Esophagus (tissue), 2 donors: ENCODE measurements around the gene ERN1. TPM values are rescaled to one million over a fixed set of nuclear protein-coding genes. Genes with fewer than 3 reads are reported as not detected.

Experiments used
- H3K27ac ChIP-seq, 2 donors: one replicate each; pipeline ENCODE4 v1.5.1; 2013; ENCODE audit warnings: low read depth in 2 of 2, mild to moderate bottlenecking in 2 of 2, inconsistent platforms in 1 of 2, low read length in 1 of 2, moderate library complexity in 1 of 2
- H3K27me3 ChIP-seq, 2 donors: one replicate each; pipeline ENCODE4 v1.6.1; 2013; ENCODE audit warnings: low read length in 2 of 2, control low read depth in 1 of 2, mild to moderate bottlenecking in 1 of 2; ENCODE audit not compliant: insufficient read depth in 2 of 2, control insufficient read depth in 1 of 2
- H3K36me3 ChIP-seq, 2 donors: one replicate each; pipeline ENCODE4 v1.6.1; 2013; ENCODE audit warnings: low read length in 1 of 2; ENCODE audit not compliant: control insufficient read depth in 2 of 2, insufficient read depth in 2 of 2
- H3K4me1 ChIP-seq, 2 donors: one replicate each; pipeline ENCODE4 v1.6.1; 2013; ENCODE audit warnings: low read length in 1 of 2; ENCODE audit not compliant: control insufficient read depth in 2 of 2, insufficient read depth in 2 of 2
- H3K4me3 ChIP-seq, 2 donors: one replicate each; pipeline ENCODE4 v1.5.1; 2013; ENCODE audit warnings: low read length in 2 of 2, mild to moderate bottlenecking in 2 of 2, low read depth in 1 of 2, moderate library complexity in 1 of 2
- H3K9me3 ChIP-seq, 2 donors: one replicate each; pipeline ENCODE4 v1.6.1; 2013; ENCODE audit warnings: mild to moderate bottlenecking in 2 of 2, low read depth in 1 of 2, low read length in 1 of 2, moderate library complexity in 1 of 2; ENCODE audit not compliant: control insufficient read depth in 2 of 2, insufficient read depth in 1 of 2
- WGBS, 2 donors: extraction: QIAGEN DNeasy Blood & Tissue Kit; methylation state at CpG; one replicate each; pipeline ENCODE4 v1.1.7; 2013; 5-methylcytosine and 5-hydroxymethylcytosine counted together
- polyA plus RNA-seq, 2 donors: library from polyadenylated mRNA; stranded (reverse); fragments of 200-250 nt; gene quantifications; one replicate each; pipeline ENCODE4 v1.2.3, GENCODE V29; 2013
- donor health status: healthy with polysubstance abuse.
- donor health status: Bipolar disorder and iron deficiency.

Gene ERN1
- polyA plus RNA-seq, 2 donors = 4.5 TPM

DNA sequence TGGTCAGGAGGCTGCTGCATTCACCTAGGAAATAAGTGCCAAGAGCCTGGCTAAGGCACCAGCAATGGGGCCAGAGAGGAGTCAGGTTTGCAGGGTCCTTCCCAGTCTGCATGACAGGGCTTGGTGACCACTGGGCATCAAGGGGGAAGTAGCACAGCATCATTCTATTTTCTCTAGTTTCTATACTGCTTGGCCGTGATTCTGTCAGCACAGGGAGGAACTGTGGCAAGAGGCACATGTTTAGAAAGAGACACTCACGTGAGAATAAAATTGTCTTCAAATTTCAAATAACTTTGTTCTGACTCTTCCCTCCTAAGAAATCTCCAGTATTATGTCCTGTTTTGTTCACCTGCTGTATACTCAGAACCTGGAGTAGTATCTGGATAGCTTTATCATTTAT lies 37.8 kb downstream of the ERN1 start:
- H3K36me3 ChIP-seq = peaks cover 0 to 3% of the 10 kb centered on the region in 2 donors
- H3K4me1 ChIP-seq = peaks cover 0 to 4% of the 10 kb centered on the region in 2 donors
- H3K27ac ChIP-seq = no peak overlapping the region
- H3K27me3 ChIP-seq = no peaks in the 10 kb centered on the region
- no peaks in the 10 kb centered on the region for H3K9me3 ChIP-seq
- no peak overlapping the region for H3K4me3 ChIP-seq
- WGBS, 2 donors = 84 to 90% methylated on average over 2 of the region's 2 CpGs

DNA sequence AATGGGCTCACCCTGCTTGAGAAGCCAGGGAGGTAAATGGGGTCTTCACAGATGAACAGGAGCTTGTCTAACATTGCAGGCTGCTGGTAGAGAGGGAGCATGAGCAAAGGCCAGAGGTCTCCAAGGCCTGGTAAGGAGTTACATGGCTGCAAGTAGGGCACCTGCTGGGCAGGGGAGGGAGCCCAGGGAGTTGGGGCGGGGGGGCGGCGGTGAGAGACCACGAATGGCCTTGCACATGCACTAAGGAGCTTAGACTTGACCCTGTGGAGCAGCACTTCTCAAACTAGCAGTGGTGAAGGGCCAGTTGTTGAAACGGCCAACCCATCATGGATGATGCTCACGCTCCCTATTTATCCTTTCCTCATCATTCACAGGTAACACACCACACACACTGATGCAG lies 38.4 kb downstream of the ERN1 start:
- peaks cover 0 to 5% of the 10 kb centered on the region in 2 donors for H3K4me1 ChIP-seq
- WGBS, 2 donors = 96 to 97% methylated on average over 6 of the region's 6 CpGs
- H3K36me3 ChIP-seq = peaks cover 0 to 3% of the 10 kb centered on the region in 2 donors
- H3K9me3 ChIP-seq = no peaks in the 10 kb centered on the region
- H3K27me3 ChIP-seq = no peaks in the 10 kb centered on the region
- H3K27ac ChIP-seq = peak overlapping the region in 1 of 2 donors; percentile 8
- H3K4me3 ChIP-seq = no peak overlapping the region

DNA sequence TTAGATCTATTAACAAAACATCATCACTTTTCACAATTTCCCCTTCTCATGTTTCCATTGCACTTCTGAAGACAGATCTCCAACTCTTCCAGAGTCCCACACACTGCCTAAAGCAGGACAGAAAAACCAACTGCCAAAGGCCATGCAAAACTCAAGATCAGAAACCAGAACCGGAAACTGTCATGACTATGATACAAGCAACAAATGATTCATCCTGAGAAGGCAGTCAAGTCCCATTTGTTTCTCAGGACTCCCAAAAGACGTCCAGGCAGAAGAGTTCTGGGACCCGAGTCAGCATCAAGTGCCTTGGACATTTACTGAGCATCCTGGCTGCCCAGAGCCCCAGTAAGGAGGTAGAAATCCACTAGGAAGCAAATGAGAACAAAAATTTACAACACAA lies 38.8 kb downstream of the ERN1 start:
- Histone ChIP-seq H3K4me1 (peaks cover 0 to 5% of the 10 kb centered on the region in 2 donors), H3K27me3 (no peaks in the 10 kb centered on the region), H3K9me3 (no peaks in the 10 kb centered on the region), H3K36me3 (peaks cover 0 to 3% of the 10 kb centered on the region in 2 donors), H3K27ac (no peak overlapping the region), H3K4me3 (no peak overlapping the region)
- WGBS, 2 donors = 78 to 84% methylated on average over 3 of the region's 3 CpGs

DNA sequence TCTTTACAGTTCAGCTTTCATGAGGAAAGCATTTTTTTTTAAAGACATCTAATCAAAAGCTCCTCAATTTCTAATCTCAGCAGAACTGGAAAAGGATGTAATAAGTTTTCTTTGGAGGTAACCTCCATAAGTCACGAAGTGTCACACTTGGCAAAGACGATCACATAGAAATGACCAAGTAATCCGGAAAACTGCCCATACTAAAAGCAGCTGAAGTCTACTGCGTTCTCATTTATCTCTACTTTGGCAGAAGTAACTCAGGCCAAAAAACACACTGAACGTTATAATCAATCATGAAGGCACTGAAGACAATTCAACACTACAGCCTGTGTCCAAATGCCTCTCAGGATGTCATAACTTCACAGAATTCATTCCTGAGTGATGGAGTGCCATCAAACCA lies 39.8 kb downstream of the ERN1 start:
- Histone ChIP-seq H3K9me3 (no peaks in the 10 kb centered on the region), H3K4me1 (peaks cover 0 to 6% of the 10 kb centered on the region in 2 donors), H3K4me3 (no peak overlapping the region), H3K36me3 (peaks cover 0 to 3% of the 10 kb centered on the region in 2 donors), H3K27me3 (no peaks in the 10 kb centered on the region), H3K27ac (no peak overlapping the region)
- 62 to 78% methylated on average over 5 of the region's 5 CpGs for WGBS, 2 donors

DNA sequence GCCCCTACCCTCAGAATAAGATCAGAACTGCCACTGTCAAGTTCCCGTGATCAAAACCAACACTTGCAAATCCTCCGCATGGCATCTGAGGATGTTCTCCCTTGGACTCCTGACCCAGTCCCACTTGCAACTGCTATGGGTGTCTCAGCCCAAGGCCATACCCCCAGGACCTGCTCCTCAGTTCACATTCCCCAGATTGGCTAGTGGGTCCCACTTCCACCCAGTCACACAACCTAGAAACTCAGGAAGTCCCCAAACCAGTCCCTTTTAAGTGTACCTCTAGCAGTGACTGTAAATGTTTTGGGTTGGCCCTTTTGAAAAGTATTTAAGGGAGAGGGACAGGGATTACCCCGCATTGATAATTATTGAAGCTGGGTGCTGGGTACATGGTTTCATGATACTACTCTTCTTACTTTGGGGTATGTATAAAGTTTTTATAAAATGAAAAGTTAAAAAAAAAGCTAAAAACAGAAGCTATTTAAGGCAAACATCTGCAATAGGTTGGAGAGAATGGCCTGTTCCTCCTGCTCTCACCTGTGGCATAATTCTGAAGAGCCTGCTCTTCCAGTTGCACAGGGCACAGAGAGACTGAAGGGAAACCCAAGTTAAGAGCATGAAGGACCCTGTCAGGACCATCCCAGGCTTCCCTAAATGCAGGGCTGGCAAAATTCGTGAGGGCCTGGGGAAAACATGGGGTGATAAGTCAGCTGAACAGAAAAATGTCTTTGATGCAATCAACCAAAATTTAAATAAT lies 42.5 kb downstream of the ERN1 start:
- Histone ChIP-seq H3K36me3 (peaks cover 0 to 3% of the 10 kb centered on the region in 2 donors), H3K4me3 (no peak overlapping the region), H3K4me1 (peaks cover 2 to 11% of the 10 kb centered on the region in 2 donors), H3K27me3 (no peaks in the 10 kb centered on the region), H3K27ac (peak overlapping the region; percentile 59 to 86), H3K9me3 (no peaks in the 10 kb centered on the region)
- 89 to 91% methylated on average over 4 of the region's 4 CpGs for WGBS, 2 donors

DNA sequence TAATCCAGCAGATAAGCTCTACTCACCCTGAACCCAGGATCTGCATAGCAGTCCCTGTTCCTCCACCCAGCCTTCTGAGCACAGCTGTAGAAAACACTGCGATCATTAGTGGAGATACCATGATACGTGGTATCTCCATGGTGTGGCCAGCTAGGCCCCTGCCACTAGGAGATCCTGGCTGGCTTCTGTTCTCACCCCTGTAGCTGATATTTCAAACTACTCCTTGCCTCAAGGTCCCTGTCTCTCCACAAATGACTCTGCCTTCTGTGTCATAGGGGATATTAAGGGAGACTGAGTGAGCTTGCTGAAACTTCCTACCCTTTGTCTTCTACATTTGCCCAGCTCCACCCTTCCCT lies 44.3 kb downstream of the ERN1 start:
- Histone ChIP-seq H3K36me3 (no peaks in the 10 kb centered on the region), H3K27me3 (no peaks in the 10 kb centered on the region), H3K4me1 (peaks cover 2 to 13% of the 10 kb centered on the region in 2 donors), H3K27ac (peak overlapping the region in 1 of 2 donors; percentile 74), H3K9me3 (no peaks in the 10 kb centered on the region), H3K4me3 (no peak overlapping the region)
- WGBS, 2 donors = 75 to 92% methylated on average over 2 of the region's 2 CpGs

DNA sequence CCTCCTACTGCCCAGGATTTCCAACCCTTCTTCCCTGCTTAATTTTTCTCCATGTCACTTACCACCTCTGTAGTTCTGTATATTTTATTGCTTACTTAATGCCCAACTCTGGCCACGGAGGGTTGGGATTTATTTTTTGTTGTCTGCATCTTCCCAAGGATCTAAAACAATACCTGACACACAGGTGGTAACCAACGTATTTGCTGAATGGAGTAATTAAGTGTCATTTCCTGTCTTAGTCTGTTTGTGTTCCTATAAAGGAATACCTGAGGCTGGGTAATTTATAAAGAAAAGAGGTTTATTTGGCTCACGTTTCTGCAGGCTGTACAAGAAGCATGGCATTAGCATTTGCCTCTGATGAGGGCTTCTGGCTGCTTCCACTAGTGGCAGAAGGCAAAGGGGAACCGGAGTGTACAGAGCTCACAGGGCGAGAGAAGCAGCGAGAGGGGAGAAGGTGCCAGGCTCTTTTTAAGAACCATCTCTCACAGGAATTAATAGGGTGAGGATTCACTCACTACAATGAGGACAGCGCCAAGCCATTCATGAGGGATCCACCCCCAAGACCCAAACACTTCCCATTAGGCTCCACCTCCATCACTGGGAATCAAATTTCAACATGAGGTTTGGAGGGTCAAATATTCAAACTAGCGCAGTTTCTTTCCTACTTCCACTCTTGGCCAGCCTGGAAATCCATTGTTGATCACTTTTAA lies 44.8 kb downstream of the ERN1 start:
- Histone ChIP-seq H3K4me1 (peaks cover 2 to 13% of the 10 kb centered on the region in 2 donors), H3K36me3 (no peaks in the 10 kb centered on the region), H3K4me3 (no peak overlapping the region), H3K27me3 (no peaks in the 10 kb centered on the region), H3K9me3 (no peaks in the 10 kb centered on the region), H3K27ac (peak overlapping the region in 1 of 2 donors; percentile 74)
- WGBS, 2 donors = 77 to 84% methylated on average over 8 of the region's 8 CpGs

DNA sequence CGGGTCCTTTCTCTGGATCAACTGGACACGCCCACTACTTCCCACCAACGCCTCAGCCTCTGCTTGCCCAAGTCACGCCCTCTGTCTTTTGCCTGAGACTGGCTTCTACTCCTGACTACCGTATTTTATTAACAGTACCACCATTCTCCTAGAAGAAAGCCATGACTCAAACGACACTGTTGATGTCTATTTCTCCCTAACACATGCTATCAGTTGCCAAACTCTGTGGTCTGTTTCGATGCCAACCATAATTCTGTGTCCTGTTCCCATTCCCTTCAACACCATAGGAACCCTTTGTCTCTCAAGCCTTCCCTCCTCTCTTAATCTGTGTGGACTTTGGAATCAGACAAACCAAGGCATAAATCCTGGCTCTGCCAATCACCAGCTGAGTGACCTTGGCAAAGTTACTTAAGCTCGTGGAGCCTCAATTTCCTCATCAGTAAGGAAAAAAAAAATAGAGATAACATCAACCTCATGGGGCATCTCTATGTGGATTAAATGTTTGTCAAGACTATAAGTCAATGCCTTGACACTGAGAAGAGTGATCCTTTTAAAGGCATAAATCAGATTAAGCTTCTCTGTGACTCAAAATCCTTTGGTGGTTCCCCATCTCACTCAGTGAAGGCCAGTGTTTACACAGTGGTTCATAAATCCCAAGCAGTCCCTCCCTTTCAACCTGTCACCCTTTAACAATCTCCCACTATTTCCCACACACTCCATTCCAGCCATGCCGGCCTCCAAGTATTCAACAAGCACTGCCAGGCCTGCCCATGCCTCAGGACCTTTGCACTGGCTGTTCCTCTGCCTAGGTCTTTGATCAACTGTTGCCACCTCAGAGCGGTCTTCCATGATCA lies 45.6 kb downstream of the ERN1 start:
- 45 to 66% methylated on average over 10 of the region's 10 CpGs for WGBS, 2 donors
- Histone ChIP-seq H3K27ac (peak overlapping the region; percentile 19 to 64), H3K4me1 (peaks cover 2 to 13% of the 10 kb centered on the region in 2 donors), H3K4me3 (no peak overlapping the region), H3K36me3 (no peaks in the 10 kb centered on the region), H3K27me3 (no peaks in the 10 kb centered on the region), H3K9me3 (no peaks in the 10 kb centered on the region)

DNA sequence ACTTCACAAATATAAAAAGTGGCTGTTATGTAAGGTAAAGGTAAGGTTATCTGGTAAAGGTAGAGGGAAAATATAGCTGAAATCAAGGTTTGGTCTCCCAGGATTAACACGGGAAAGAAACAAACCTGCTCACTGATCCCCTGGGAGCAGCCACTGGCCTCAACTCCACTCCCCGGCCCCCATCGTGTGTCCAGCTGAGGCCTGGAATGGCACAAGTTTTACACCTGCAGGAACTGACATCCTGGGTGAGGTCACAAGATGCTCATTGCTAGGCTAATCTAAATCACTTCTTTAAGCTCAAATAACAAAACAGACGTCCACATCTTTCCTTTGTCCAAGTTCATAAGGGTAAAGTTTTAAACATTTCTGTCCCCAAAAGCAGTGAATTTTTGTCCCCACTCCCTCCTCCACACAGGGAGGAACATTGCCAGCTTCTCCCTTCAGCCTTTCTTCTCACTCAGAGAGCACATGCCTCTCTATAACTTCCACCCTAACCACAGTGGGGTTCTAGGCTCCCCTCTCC lies 46.3 kb downstream of the ERN1 start:
- Histone ChIP-seq H3K36me3 (peaks cover 0 to 5% of the 10 kb centered on the region in 2 donors), H3K4me1 (peaks cover 2 to 13% of the 10 kb centered on the region in 2 donors), H3K27me3 (no peaks in the 10 kb centered on the region), H3K4me3 (no peak overlapping the region), H3K9me3 (no peaks in the 10 kb centered on the region), H3K27ac (peak overlapping the region; percentile 7 to 64)
- 48 to 73% methylated on average over 4 of the region's 4 CpGs for WGBS, 2 donors
